IPS DF 6.9 (cell line): ENCODE measurements around the gene ZRANB1.

Source experiments
- DNase-seq: peaks from one replicate; pipeline ENCODE4 v3.0.0-alpha.2; 2013; ENCODE audit warnings: low read depth, low spot score
- H3K27ac ChIP-seq: one replicate; pipeline ENCODE4 v1.5.1; 2013; ENCODE audit warnings: low read length, control low read depth
- H3K27me3 ChIP-seq: 2 replicates; pipeline ENCODE4 v1.6.1; 2013; ENCODE audit warnings: mild to moderate bottlenecking, low read length; ENCODE audit not compliant: control insufficient read depth, insufficient read depth
- H3K36me3 ChIP-seq: 2 replicates; pipeline ENCODE4 v1.6.1; 2013; ENCODE audit warnings: low read length; ENCODE audit not compliant: control insufficient read depth, insufficient read depth
- H3K4me1 ChIP-seq: 2 replicates; pipeline ENCODE4 v1.6.1; 2013; ENCODE audit warnings: low read length; ENCODE audit not compliant: control insufficient read depth, insufficient read depth
- H3K4me3 ChIP-seq: 2 replicates; pipeline ENCODE4 v1.5.1; 2013; ENCODE audit warnings: mild to moderate bottlenecking, low read length
- H3K9me3 ChIP-seq: 2 replicates; pipeline ENCODE4 v1.6.1; 2013; ENCODE audit warnings: low read length, inconsistent platforms; ENCODE audit not compliant: control insufficient read depth, insufficient read depth
- WGBS: extraction: QIAGEN DNeasy Blood & Tissue Kit; methylation state at CpG from one replicate; pipeline ENCODE4 v1.1.7; 2013; ENCODE audit warnings: mixed read lengths, missing lambda C conversion rate; ENCODE audit not compliant: insufficient read length, insufficient coverage; 5-methylcytosine and 5-hydroxymethylcytosine counted together

The ZRANB1 gene

GRCh38 chr10:125020386-125020785 lies 78.5 kb downstream of the ZRANB1 start:
- no peak overlapping the region for H3K27ac ChIP-seq
- no CpG with 5 or more reads among the region's 17 CpGs for whole genome bisulfite sequencing
- no peaks in the 10 kb centered on the region for H3K9me3 ChIP-seq
- H3K4me1 ChIP-seq, result no peaks in the 10 kb centered on the region; the same call in 1 of the 2 replicates
- peaks cover 5% of the 10 kb centered on the region; the same call in 1 of the 2 replicates for H3K36me3 ChIP-seq
- DNase-seq, result no peak
- H3K4me3 ChIP-seq, result no peak overlapping the region
- H3K27me3 ChIP-seq, result no peaks in the 10 kb centered on the region

- Histone ChIP-seq H3K27me3 (no peaks in the 10 kb centered on the region), H3K36me3 (peaks cover 5% of the 10 kb centered on the region; the same call in 1 of the 2 replicates), H3K4me1 (no peaks in the 10 kb centered on the region; the same call in 1 of the 2 replicates), H3K27ac (no peak overlapping the region), H3K9me3 (no peaks in the 10 kb centered on the region), H3K4me3 (no peak overlapping the region)
- DNase-seq, result no peak
- no CpG with 5 or more reads among the region's 9 CpGs for WGBS
Observed at GRCh38 chr10:125020871-125021270, 78.9 kb downstream of the ZRANB1 start.

- Histone ChIP-seq H3K4me1 (no peaks in the 10 kb centered on the region; the same call in 1 of the 2 replicates), H3K4me3 (no peak overlapping the region), H3K27me3 (no peaks in the 10 kb centered on the region), H3K36me3 (peaks cover 14% of the 10 kb centered on the region), H3K9me3 (no peaks in the 10 kb centered on the region), H3K27ac (no peak overlapping the region)
- DNase-seq, result no peak
- no CpG with 5 or more reads among the region's 17 CpGs for WGBS
Observed at GRCh38 chr10:125021686-125022344, 79.9 kb downstream of the ZRANB1 start.

DNA sequence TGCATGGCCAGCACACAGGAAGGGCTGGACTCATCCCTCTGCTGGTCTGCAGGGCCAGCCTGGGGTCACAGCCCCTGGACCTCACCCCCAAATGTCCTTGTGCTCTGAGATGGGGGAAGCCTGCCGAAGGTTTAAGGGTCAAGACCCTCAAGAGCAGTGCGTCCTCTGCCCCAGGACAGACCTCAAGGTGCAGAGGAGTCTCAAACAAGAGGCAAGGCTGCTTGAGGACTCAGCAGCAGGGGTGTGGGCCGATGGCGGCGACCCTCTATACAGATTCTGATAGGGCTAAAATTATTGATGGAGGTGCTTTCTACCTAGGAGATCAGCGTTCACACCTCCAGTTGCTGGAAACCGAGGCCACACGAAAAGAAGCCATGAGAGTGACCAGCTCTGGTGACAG lies 80.7 kb downstream of the ZRANB1 start:
- DNase-seq, result no peak
- Histone ChIP-seq H3K27me3 (no peaks in the 10 kb centered on the region), H3K4me1 (no peaks in the 10 kb centered on the region; the same call in 1 of the 2 replicates), H3K9me3 (no peaks in the 10 kb centered on the region), H3K36me3 (peaks cover 18% of the 10 kb centered on the region), H3K27ac (no peak overlapping the region), H3K4me3 (no peak overlapping the region)
- no CpG with 5 or more reads among the region's 8 CpGs for WGBS

GRCh38 chr10:125023255-125023654 lies 81.3 kb downstream of the ZRANB1 start:
- Histone ChIP-seq H3K9me3 (no peaks in the 10 kb centered on the region), H3K4me1 (no peaks in the 10 kb centered on the region; the same call in 1 of the 2 replicates), H3K27me3 (no peaks in the 10 kb centered on the region), H3K36me3 (peaks cover 18% of the 10 kb centered on the region), H3K27ac (no peak overlapping the region), H3K4me3 (no peak overlapping the region)
- WGBS, result no CpG with 5 or more reads among the region's 21 CpGs
- no peak for DNase-seq

DNA sequence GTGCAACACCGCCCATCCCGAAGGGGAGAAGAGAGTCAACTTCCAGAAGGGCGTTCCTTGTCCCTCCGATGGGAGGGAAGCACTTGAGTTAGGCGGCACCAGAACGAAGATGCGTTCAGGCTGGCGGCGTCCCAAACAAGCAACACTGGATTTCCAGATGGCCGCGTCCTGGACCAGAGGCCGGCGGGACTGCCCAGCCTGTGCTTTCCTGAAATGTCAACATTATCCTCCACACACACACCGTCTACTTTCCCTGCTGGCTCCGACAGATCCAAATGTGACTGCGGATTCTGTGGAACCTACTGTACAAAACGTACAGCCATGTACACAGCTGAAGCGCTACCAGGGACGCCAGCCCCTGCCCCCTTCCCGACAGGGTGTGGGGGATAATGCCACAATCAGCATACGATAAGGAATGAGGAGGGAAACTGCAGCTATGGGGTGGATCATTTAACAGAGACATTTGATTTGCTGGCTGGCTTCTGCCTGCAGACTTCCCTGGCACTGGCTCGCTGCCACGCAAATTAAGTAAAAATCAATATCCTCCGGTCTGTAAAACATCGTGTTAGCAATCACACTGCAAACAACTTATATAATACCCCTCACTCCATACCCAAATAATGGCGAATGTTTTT lies 82.1 kb downstream of the ZRANB1 start:
- no peak overlapping the region for H3K27ac ChIP-seq
- H3K4me1 ChIP-seq, result no peaks in the 10 kb centered on the region; the same call in 1 of the 2 replicates
- H3K4me3 ChIP-seq, result no peak overlapping the region
- H3K36me3 ChIP-seq, result peaks cover 18% of the 10 kb centered on the region
- no peaks in the 10 kb centered on the region for H3K27me3 ChIP-seq
- WGBS, result 100% methylated on average over 2 of the region's 26 CpGs
- H3K9me3 ChIP-seq, result no peaks in the 10 kb centered on the region
- DNase-seq, result no peak

DNA sequence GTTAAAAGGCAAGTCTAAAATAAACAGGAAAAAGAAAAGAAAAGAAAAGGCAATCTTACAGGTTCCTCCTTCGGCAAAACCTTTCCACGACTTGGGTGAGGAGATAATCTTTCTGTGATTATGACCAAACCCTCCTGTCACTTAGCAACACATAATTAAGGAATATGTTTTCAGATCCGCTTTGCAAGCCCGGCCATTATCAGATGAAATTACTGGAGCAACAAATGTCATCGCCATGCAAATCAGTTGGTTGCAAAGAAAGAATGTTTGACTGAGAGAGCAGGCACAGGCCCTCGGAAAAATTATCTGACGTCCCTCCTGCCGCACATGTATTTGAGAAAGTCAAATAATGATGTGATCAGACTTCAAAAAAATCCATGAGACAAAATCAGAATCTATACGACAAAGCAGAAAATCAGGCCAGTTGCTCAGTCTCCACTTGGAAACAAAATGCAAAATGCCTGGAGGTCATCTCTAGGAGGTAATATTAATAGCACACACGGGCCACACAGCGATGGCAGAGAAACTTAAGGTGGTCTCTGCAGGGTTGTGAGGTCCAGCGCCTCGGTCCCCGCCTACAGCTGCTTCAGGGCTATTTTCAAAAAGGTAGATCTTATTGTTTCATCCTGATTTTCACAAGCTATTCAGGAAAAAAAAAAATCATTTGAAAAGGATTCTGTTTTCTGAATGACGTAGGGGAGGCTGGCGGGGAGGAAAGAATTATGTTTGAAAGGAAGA lies 82.7 kb downstream of the ZRANB1 start:
- Histone ChIP-seq H3K36me3 (peaks cover 18% of the 10 kb centered on the region), H3K9me3 (no peaks in the 10 kb centered on the region), H3K4me1 (peaks cover 1% of the 10 kb centered on the region; the same call in 1 of the 2 replicates), H3K27me3 (no peaks in the 10 kb centered on the region), H3K4me3 (no peak overlapping the region), H3K27ac (no peak overlapping the region)
- no peak for DNase-seq
- WGBS, result 100% methylated on average over 2 of the region's 16 CpGs

DNA sequence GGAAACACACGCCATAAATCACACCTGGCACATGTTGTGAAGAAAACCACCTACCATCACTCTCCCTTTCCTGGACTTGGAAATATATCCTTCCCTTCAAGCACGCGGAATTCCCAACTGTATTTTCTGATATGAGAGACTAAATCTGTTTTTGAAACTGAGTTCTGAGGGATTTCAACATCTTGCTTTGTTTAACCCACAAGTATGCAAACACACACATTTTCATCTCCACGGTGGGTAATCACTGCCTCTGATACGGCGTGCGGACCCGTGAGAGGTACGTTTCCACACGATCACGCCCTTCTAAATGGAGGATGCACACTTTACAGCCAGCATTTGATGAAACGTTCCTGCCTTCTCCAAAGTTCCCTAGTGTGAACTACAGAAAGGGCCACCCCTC lies 83.4 kb downstream of the ZRANB1 start:
- H3K36me3 ChIP-seq, result peaks cover 18% of the 10 kb centered on the region
- no peak overlapping the region for H3K27ac ChIP-seq
- DNase-seq, result no peak
- H3K9me3 ChIP-seq, result no peaks in the 10 kb centered on the region
- WGBS, result no CpG with 5 or more reads among the region's 12 CpGs
- peaks cover 1% of the 10 kb centered on the region; the same call in 1 of the 2 replicates for H3K4me1 ChIP-seq
- H3K27me3 ChIP-seq, result no peaks in the 10 kb centered on the region
- H3K4me3 ChIP-seq, result no peak overlapping the region

DNA sequence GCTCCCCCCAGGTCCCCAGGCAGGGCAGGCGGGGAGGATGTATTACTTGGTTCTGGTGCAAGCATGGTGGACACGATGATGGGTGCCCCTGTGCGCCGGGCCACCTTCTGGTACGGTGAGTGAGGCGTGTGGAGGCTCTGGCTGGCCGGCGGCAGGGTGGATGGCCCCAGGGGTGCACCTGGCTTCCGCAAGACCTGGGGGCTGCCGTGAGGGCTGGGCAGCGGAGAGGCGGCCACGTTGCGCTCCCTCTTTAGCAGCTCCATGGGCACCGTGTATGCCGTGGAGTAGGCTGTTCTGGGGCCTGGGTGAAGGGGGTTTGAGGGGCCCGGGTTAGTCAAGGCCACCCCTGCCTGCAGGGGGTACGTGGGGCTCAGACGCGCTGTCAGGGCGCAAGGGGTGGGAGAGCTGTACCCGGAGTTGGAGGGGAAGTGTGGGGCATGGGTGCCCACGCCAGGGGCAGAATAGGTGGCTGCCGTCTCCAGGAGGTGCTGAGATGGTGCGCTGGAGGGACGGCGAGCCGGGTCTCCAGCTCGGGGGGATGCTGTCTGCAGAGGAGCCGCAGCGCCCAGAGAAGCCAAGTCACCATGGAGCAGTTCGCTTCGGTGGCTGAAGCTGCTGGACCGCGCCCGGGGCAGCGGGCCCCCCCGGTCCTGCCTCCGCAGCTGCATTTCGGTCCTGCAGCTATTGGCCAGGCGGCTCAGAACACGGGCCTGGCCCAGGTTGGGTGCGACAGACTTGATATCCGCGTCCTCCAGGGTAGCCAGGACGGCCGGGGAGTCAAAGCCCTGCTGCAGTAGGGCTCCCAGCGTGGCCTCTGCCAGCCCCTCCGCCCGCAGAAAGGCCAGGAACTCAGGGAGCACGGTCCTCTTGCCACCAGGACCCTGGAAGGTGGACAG lies 84.4 kb downstream of the ZRANB1 start:
- Histone ChIP-seq H3K27me3 (no peaks in the 10 kb centered on the region), H3K27ac (no peak overlapping the region), H3K4me3 (no peak overlapping the region), H3K36me3 (peaks cover 16% of the 10 kb centered on the region), H3K4me1 (peaks cover 1% of the 10 kb centered on the region; the same call in 1 of the 2 replicates), H3K9me3 (no peaks in the 10 kb centered on the region)
- DNase-seq, result no peak
- WGBS, result no CpG with 5 or more reads among the region's 51 CpGs
